ENCODE data around the gene RNF130. TPM values are rescaled to one million over a fixed set of nuclear protein-coding genes. Genes with fewer than 3 reads are reported as not detected.

Gene RNF130
- 32.7 and 41.1 TPM in 2 replicates for polyA plus RNA-seq (2011; rRNA removed)
- polyA minus RNA-seq (2011; rRNA and poly(A)+ RNA removed) = 8.5 and 10.6 TPM in 2 replicates

- peak within 1 kb of the TSS; percentile 80 for H3K4me3 ChIP-seq (ENCODE audit: low read depth, low read length)
- peak; percentile 43 for DNase-seq (ENCODE audit: low read depth)
- ChIA-PET CTCF (no interaction called here), POLR2A (no interaction called here)
- no peaks in the 10 kb centered on the region; the same call in 1 of the 2 replicates for H3K27me3 ChIP-seq (ENCODE audit: control insufficient read depth, insufficient read depth, low read length)
- no peaks in the 10 kb centered on the region for H3K36me3 ChIP-seq (ENCODE audit: control insufficient read depth, insufficient read depth, low read length)
- no peak for TF ChIP-seq CTCF (IDR thresholded peaks at IDR 0.05; ENCODE audit: insufficient read depth, low read depth, low read length)
Observed at GRCh38 chr5:180071531-180072255, at the start of gene RNF130. TSS of gene RNF130 (minus strand) at chr5:180071759. CDS start at chr5:180071702, 57 bp downstream.

DNA sequence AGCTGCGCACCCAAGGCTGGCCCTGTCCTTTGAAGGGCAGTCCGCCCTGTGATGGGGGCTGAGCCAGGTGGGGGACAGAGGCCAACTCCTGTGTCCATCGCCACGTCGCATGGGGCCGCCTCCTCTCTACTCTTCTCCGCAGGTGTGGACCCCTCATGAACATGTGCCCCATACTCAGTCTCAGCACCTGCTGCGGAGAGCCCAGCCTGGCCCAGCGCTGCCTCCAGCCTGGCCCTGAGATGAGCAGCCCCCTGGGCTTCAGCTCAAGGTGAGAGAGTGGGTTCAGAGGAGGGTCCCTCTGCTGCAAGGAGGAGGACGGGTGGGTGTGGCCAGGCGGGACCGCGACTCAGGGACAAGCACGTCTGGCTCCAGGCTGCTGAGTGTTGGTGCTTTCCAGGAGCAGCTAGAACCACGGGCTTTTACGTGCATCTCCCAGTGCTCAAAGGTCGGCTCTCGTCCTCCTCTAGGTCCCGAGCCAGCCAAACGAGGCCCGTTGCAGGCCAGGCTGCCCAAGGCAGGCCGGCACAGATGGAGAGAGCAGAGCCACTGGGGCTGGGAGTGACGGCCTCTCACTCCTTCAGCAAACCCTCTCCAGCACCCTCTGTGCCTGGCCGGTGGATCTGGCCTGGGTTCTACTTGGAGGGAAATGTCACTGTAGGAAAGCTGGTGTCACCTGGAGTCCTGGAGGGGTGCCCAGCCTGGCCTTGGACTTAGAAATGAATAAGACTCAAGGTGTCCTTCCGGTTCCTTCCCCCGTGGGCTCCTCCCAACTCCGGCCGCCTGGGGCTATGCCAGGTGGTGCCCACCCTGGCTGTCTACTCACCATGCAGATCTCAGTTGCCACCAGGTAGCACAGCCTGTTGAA is 48.9 kb upstream of the RNF130 start:
- ChIA-PET POLR2A (no interaction called here), CTCF (no interaction called here)
- no peaks in the 10 kb centered on the region for H3K27me3 ChIP-seq (ENCODE audit: control insufficient read depth, insufficient read depth, low read length)
- H3K4me3 ChIP-seq (ENCODE audit: low read depth, low read length) = no peak overlapping the region
- no peaks in the 10 kb centered on the region for H3K36me3 ChIP-seq (ENCODE audit: control insufficient read depth, insufficient read depth, low read length)
- no peak for TF ChIP-seq CTCF (IDR thresholded peaks at IDR 0.05; ENCODE audit: insufficient read depth, low read depth, low read length)
- no peak for DNase-seq (ENCODE audit: low read depth)

- CTCF ChIA-PET = no interaction called here
- no peak for TF ChIP-seq CTCF (IDR thresholded peaks at IDR 0.05; ENCODE audit: insufficient read depth, low read depth, low read length)
- H3K36me3 ChIP-seq (ENCODE audit: control insufficient read depth, insufficient read depth, low read length) = no peaks in the 10 kb centered on the region
- POLR2A ChIA-PET = no interaction called here
- no peak overlapping the region for H3K4me3 ChIP-seq (ENCODE audit: low read depth, low read length)
- no peak for DNase-seq (ENCODE audit: low read depth)
- H3K27me3 ChIP-seq (ENCODE audit: control insufficient read depth, insufficient read depth, low read length) = no peaks in the 10 kb centered on the region
Observed at GRCh38 chr5:180119903-180120236, 48.3 kb upstream of the RNF130 start.

DNA sequence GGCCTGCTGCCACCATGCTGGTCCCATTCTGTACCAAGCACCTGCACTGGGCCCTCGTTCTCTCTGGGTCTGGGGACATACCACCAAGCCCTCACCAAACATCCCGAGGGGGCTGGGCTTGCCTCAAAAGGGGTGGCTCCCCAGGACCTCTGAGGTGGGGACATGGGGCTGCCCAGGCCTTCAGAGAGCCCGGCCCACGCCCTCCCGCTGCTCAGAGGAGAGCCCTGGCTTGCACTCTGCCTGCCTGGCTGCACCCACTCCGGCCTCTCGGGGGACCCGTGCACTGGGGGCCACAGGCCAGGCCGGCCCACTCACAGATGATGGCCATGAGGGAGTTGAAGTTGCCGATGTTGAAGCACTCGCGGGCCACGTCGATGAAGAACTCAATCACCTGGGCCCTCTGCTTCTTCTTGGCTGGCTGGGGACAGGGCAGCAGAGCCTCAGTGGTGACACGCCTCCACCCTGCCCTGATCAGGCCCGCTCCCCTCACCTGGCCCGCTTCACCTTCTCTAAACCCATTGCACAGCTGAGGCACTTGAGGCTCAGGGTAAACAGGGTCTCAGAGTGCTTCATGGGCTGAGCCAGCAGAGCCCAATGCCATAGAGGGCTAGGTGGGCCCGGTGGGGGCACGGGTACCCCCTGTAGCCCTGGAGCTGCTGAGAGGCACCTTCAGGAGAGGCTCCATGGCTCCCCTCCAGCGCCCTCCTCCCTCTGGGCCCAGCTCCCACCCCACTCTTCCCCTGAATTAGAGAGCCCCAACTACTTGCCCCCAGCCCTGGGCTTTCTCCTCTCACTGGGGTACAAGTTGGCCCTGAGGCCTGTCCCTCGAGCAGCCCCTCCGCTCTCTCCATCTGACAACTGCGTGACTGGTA is 47.7 kb upstream of the RNF130 start:
- no peak for DNase-seq (ENCODE audit: low read depth)
- CTCF ChIA-PET = interaction anchor here (0.6 kb wide), 1 partner anchor 9 kb away, joined by 3 read pairs; no protein-coding TSS in a partner anchor

More for the DNA sequence above, 47.7 kb upstream of the RNF130 start:
- Histone ChIP-seq H3K36me3 (ENCODE audit: control insufficient read depth, insufficient read depth, low read length) (no peaks in the 10 kb centered on the region), H3K4me3 (ENCODE audit: low read depth, low read length) (no peak overlapping the region), H3K27me3 (ENCODE audit: control insufficient read depth, insufficient read depth, low read length) (no peaks in the 10 kb centered on the region)
- TF ChIP-seq CTCF (IDR thresholded peaks at IDR 0.05; ENCODE audit: insufficient read depth, low read depth, low read length) = no peak
- POLR2A ChIA-PET = no interaction called here
